Coronary artery (tissue), 2 donors: ENCODE data around the gene GADL1.

ENCODE experiments used
- DNase-seq: peaks from one replicate; pipeline ENCODE4 v3.0.0-alpha.2; 2017; ENCODE audit warnings: low spot score
- H3K27ac ChIP-seq, 2 donors: fragments of 200-600 bp; sonication (generic); one replicate each; pipeline ENCODE4 v1.5.1; 2016 to 2019
- H3K4me3 ChIP-seq: fragments of 200-600 bp; sonication (generic); 2 replicates; pipeline ENCODE4 v1.5.1; 2016; ENCODE audit warnings: mild to moderate bottlenecking, moderate library complexity
- CTCF ChIP-seq: fragments of 200-600 bp; sonication (generic); IDR thresholded peaks from one replicate; pipeline ENCODE4 v1.5.1; 2019; ENCODE audit warnings: antibody characterized with exemption

Gene GADL1

GRCh38 chr3:30764281-30764680, 130.2 kb downstream of the GADL1 start:
- Histone ChIP-seq H3K27ac (no peak overlapping the region), H3K4me3 (no peak overlapping the region)
- TF ChIP-seq CTCF = no peak
- no peak for DNase-seq

GRCh38 chr3:30761374-30761773, 133.1 kb downstream of the GADL1 start:
- H3K27ac ChIP-seq = no peak overlapping the region
- DNase-seq = no peak
- H3K4me3 ChIP-seq = no peak overlapping the region
- no peak for TF ChIP-seq CTCF

GRCh38 chr3:30760737-30761136, 133.7 kb downstream of the GADL1 start:
- TF ChIP-seq CTCF = no peak
- Histone ChIP-seq H3K27ac (no peak overlapping the region), H3K4me3 (no peak overlapping the region)
- no peak for DNase-seq

GRCh38 chr3:30760040-30760695, 134.3 kb downstream of the GADL1 start:
- Histone ChIP-seq H3K4me3 (no peak overlapping the region), H3K27ac (no peak overlapping the region)
- no peak for TF ChIP-seq CTCF
- no peak for DNase-seq

GRCh38 chr3:30756218-30756617, 138.2 kb downstream of the GADL1 start:
- DNase-seq = no peak
- Histone ChIP-seq H3K27ac (no peak overlapping the region), H3K4me3 (no peak overlapping the region)
- no peak for TF ChIP-seq CTCF

GRCh38 chr3:30754426-30754825, 140.0 kb downstream of the GADL1 start:
- no peak overlapping the region for H3K4me3 ChIP-seq
- H3K27ac ChIP-seq = no peak overlapping the region
- TF ChIP-seq CTCF = no peak
- DNase-seq = no peak

- no peak for TF ChIP-seq CTCF
- DNase-seq = no peak
- no peak overlapping the region for H3K27ac ChIP-seq
- H3K4me3 ChIP-seq = no peak overlapping the region
Measured at GRCh38 chr3:30753766-30754165, 140.7 kb downstream of the GADL1 start.
